ENCODE data around the gene MACROH2A2. TPM values are rescaled to one million over a fixed set of nuclear protein-coding genes. Genes with fewer than 3 reads are reported as not detected.

MACROH2A2 gene
- total RNA-seq, 1 donor, result 3.9 TPM

DNA sequence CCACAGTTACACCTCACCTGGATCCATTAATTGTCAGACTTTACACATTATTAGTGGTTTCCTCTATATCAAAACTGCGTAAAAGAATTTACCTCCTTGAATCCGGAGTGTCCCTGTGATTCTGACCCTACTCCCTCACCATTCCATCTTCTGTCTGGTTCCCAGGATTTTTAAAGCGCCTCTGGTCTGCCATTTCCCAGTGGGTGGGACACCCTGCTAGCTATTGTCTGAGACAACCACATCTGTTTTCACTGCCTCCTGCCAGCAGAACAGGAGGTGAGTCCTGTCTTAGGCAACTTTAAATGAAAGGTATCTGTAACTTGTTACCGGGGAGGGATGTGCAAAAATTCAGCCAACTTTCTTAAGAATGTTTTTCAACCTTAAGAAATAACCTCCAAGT is 2.3 kb downstream of the MACROH2A2 start:
- DNase-seq (ENCODE audit: low read depth), result no peak
- H3K4me3 ChIP-seq (ENCODE audit: low read depth, low read length), result no peak overlapping the region
- TF ChIP-seq, protein P1, sequence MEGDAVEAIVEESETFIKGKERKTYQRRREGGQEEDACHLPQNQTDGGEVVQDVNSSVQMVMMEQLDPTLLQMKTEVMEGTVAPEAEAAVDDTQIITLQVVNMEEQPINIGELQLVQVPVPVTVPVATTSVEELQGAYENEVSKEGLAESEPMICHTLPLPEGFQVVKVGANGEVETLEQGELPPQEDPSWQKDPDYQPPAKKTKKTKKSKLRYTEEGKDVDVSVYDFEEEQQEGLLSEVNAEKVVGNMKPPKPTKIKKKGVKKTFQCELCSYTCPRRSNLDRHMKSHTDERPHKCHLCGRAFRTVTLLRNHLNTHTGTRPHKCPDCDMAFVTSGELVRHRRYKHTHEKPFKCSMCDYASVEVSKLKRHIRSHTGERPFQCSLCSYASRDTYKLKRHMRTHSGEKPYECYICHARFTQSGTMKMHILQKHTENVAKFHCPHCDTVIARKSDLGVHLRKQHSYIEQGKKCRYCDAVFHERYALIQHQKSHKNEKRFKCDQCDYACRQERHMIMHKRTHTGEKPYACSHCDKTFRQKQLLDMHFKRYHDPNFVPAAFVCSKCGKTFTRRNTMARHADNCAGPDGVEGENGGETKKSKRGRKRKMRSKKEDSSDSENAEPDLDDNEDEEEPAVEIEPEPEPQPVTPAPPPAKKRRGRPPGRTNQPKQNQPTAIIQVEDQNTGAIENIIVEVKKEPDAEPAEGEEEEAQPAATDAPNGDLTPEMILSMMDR (IDR thresholded peaks at IDR 0.05; ENCODE audit: insufficient read depth, low read depth, low read length), result no peak

GRCh38 chr10:70055550-70055949 is 2.9 kb downstream of the MACROH2A2 start:
- DNase-seq (ENCODE audit: low read depth), result no peak
- TF ChIP-seq, protein P1 (IDR thresholded peaks at IDR 0.05; ENCODE audit: insufficient read depth, low read depth, low read length), result no peak
- H3K4me3 ChIP-seq (ENCODE audit: low read depth, low read length), result no peak overlapping the region

DNA sequence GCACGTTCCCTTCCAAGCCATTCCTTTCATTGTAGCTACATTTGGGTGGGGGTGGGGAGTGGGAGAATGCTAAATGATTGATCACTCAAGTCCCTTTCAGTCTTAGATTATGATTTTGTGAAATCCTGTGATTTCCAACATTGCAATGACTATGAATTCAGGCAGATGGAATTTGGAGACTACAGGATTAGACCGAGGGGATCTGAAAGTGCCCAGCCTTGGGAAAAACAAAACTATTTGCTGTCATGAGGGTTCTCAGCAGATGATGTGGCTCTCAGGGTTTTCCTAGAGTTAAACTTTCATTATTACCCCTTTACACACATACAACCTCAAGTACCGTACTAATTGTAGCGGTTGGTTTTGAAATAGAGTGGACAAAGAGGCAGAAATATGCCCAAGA is 4.7 kb downstream of the MACROH2A2 start:
- DNase-seq (ENCODE audit: low read depth), result no peak
- TF ChIP-seq, protein P1 (IDR thresholded peaks at IDR 0.05; ENCODE audit: insufficient read depth, low read depth, low read length), result no peak
- H3K4me3 ChIP-seq (ENCODE audit: low read depth, low read length), result no peak overlapping the region

GRCh38 chr10:70060389-70060788 is 7.7 kb downstream of the MACROH2A2 start:
- TF ChIP-seq, protein P1 (IDR thresholded peaks at IDR 0.05; ENCODE audit: insufficient read depth, low read depth, low read length), result no peak
- no peak for DNase-seq (ENCODE audit: low read depth)
- no peak overlapping the region for H3K4me3 ChIP-seq (ENCODE audit: low read depth, low read length)

DNA sequence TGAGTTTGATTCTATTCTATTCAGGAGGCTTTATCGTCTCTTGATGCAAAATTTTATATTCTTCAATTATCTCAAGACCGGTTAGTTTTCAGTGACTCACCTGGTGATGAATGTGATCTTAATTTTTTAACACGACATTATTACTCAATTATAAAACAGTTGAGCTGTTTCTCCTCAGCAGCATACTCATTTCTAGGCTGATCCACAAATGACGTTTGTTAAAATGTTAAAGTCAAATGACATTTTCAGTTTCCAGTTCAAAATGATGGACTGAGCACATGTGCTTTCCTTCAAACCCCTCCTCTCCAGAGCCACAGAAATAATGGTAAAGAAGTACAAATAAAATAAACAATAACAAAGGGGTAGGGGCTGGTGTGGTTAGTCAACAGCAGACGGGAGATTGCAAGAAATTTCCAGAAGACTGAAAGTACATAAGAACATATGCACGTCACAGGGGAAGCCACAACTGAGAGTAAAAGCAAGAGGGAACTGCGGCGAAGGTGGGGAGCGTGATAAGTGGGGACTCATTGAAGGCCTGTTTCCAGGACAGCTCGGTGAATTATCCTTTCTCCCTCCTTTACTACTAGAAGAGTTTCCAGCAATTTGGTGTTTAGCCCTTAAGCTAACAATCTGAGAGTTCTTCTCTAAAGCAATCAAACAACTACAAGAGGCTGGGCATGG is 10.9 kb downstream of the MACROH2A2 start:
- no peak for DNase-seq (ENCODE audit: low read depth)
- no peak overlapping the region for H3K4me3 ChIP-seq (ENCODE audit: low read depth, low read length)
- TF ChIP-seq, protein P1 (IDR thresholded peaks at IDR 0.05; ENCODE audit: insufficient read depth, low read depth, low read length), result no peak

DNA sequence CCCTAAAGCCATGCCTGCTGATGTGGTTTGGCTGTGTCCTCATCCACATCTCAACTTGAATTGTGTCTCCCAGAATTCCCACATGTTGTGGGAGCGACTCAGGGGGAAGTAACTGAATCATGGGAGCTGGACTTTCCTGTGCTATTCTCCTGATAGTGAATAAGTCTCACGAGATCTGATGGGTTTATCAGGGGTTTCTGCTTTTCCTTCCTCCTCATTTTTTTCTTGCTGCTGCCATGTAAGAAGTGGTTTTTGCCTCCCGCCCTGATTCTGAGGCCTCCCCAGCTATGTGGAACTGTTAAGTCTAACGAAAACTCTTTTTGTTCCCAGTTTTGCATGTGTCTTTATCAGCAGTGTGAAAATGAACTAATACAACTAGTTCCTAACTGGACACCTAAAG is 11.8 kb downstream of the MACROH2A2 start:
- no peak for DNase-seq (ENCODE audit: low read depth)
- TF ChIP-seq, protein P1 (IDR thresholded peaks at IDR 0.05; ENCODE audit: insufficient read depth, low read depth, low read length), result no peak
- H3K4me3 ChIP-seq (ENCODE audit: low read depth, low read length), result no peak overlapping the region

GRCh38 chr10:70066190-70066589 is 13.5 kb downstream of the MACROH2A2 start:
- no peak overlapping the region for H3K4me3 ChIP-seq (ENCODE audit: low read depth, low read length)
- DNase-seq (ENCODE audit: low read depth), result no peak
- TF ChIP-seq, protein P1 (IDR thresholded peaks at IDR 0.05; ENCODE audit: insufficient read depth, low read depth, low read length), result no peak
